ENCODE data around the gene RUSF1.
"Not testable (repeated sequence)": the region's sequence is repeated elsewhere in the genome, so short reads cannot be mapped to it uniquely, and the experiment has no call there.

RUSF1 gene

DNA sequence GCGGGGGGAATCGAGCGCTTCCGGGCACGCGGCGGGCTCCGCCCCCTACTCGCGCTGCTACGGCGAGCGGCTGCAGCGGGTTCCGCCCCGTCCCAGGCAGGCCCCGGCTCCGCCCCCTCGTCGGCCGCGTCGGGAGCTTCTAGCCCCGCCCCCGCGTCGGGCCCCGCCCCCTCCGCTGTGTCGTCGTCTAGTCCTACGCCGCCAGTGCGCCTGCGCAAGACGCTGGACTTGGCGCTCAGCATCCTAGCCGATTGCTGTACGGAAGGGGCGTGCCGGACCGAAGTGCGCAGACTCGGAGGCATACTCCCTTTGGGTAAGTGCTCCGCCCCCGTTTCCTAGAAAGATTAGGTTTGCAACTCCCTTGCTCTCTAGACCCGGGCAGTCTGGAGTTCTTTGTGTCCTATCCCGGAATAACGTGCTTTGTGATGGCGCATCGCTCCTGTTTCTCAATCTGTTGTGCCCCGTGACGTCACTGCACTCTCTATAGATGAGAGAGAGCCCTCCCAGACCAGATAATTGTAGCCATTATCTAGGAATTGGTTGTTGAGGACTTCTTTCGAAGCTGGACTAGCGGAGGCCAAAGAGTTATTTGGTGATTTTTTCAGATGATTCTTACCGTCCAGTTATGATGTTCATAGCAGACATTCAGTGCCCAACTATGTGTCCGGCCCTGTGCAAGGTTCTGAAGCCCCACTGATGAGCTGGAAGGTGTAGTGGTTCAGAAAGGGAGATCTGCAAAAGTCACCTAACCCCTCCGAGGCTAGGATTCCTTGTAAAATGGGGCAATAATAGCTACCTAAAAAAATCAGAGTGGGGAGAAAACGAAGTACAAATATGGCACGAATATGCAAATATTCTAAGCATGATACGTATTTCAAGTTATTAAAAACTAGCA, 48.3 kb downstream of the RUSF1 start:
- H3K27me3 Mint-ChIP-seq, result no peaks in the 10 kb centered on the region
- DNase-seq (ENCODE audit: low spot score in 2 of 2) (peak; percentile 99), ATAC-seq (replicated peaks; ENCODE audit: extremely low read depth, poor library complexity, severe bottlenecking) (peak; percentile 76)
- peaks cover 31% of the 10 kb centered on the region for H3K36me3 Mint-ChIP-seq (ENCODE audit: insufficient read depth)
- H3K4me3 Mint-ChIP-seq, result peak overlapping the region; percentile 88
- no peaks in the 10 kb centered on the region for H3K9me3 Mint-ChIP-seq
- peaks cover 34% of the 10 kb centered on the region for H3K4me1 Mint-ChIP-seq
- H3K27ac Mint-ChIP-seq (ENCODE audit: low read depth), result peak overlapping the region; percentile 94

GRCh38 chr16:31458844-31459686, 49.1 kb downstream of the RUSF1 start, which contains the start of gene ARMC5:
TSS of gene ARMC5 (plus strand) at chr16:31459501. CDS start at chr16:31459525, 24 bp downstream.
- peak; percentile 90 to 94 for DNase-seq (ENCODE audit: low spot score in 2 of 2)
- Mint-ChIP-seq H3K9me3 (no peaks in the 10 kb centered on the region), H3K4me3 (peak within 1 kb of the TSS; percentile 88), H3K36me3 (ENCODE audit: insufficient read depth) (peaks cover 28% of the 10 kb centered on the region), H3K27ac (ENCODE audit: low read depth) (peak within 1 kb of the TSS; percentile 94), H3K4me1 (peaks cover 32% of the 10 kb centered on the region), H3K27me3 (no peaks in the 10 kb centered on the region)
- peak; percentile 72 for ATAC-seq (replicated peaks; ENCODE audit: extremely low read depth, poor library complexity, severe bottlenecking)

- H3K27ac Mint-ChIP-seq (ENCODE audit: low read depth), result peak overlapping the region; percentile 94
- no peaks in the 10 kb centered on the region for H3K27me3 Mint-ChIP-seq
- H3K4me1 Mint-ChIP-seq, result peaks cover 38% of the 10 kb centered on the region
- H3K4me3 Mint-ChIP-seq, result peak overlapping the region; percentile 88
- peak; percentile 45 to 67 for DNase-seq (ENCODE audit: low spot score in 2 of 2)
- H3K9me3 Mint-ChIP-seq, result no peaks in the 10 kb centered on the region
- ATAC-seq (replicated peaks; ENCODE audit: extremely low read depth, poor library complexity, severe bottlenecking), result peak; percentile 21
- peaks cover 22% of the 10 kb centered on the region for H3K36me3 Mint-ChIP-seq (ENCODE audit: insufficient read depth)
Observed at GRCh38 chr16:31458073-31458843, 49.9 kb downstream of the RUSF1 start.

GRCh38 chr16:31456988-31457360, 51.2 kb downstream of the RUSF1 start:
- ATAC-seq (replicated peaks; ENCODE audit: extremely low read depth, poor library complexity, severe bottlenecking), result no peak
- DNase-seq (ENCODE audit: low spot score in 2 of 2), result no peak
- Mint-ChIP-seq H3K9me3 (no peaks in the 10 kb centered on the region), H3K27me3 (no peaks in the 10 kb centered on the region), H3K36me3 (ENCODE audit: insufficient read depth) (peaks cover 18% of the 10 kb centered on the region), H3K4me1 (peaks cover 39% of the 10 kb centered on the region), H3K27ac (ENCODE audit: low read depth) (peak overlapping the region; percentile 94), H3K4me3 (no peak overlapping the region)

GRCh38 chr16:31455601-31456314, 52.4 kb downstream of the RUSF1 start:
- H3K4me1 Mint-ChIP-seq, result peaks cover 43% of the 10 kb centered on the region
- H3K36me3 Mint-ChIP-seq (ENCODE audit: insufficient read depth), result peaks cover 16% of the 10 kb centered on the region
- no peak overlapping the region for H3K27ac Mint-ChIP-seq (ENCODE audit: low read depth)
- no peaks in the 10 kb centered on the region for H3K27me3 Mint-ChIP-seq
- ATAC-seq (replicated peaks; ENCODE audit: extremely low read depth, poor library complexity, severe bottlenecking) (no peak), DNase-seq (ENCODE audit: low spot score in 2 of 2) (no peak)
- H3K9me3 Mint-ChIP-seq, result no peaks in the 10 kb centered on the region
- H3K4me3 Mint-ChIP-seq, result no peak overlapping the region

- Mint-ChIP-seq H3K9me3 (no peaks in the 10 kb centered on the region), H3K27ac (ENCODE audit: low read depth) (peak overlapping the region; percentile 6), H3K27me3 (no peaks in the 10 kb centered on the region), H3K36me3 (ENCODE audit: insufficient read depth) (peaks cover 7% of the 10 kb centered on the region), H3K4me1 (peaks cover 39% of the 10 kb centered on the region), H3K4me3 (no peak overlapping the region)
- DNase-seq (ENCODE audit: low spot score in 2 of 2), result no peak
- no peak for ATAC-seq (replicated peaks; ENCODE audit: extremely low read depth, poor library complexity, severe bottlenecking)
Observed at GRCh38 chr16:31453255-31454204, 54.7 kb downstream of the RUSF1 start.

- Mint-ChIP-seq H3K36me3 (ENCODE audit: insufficient read depth) (no peaks in the 10 kb centered on the region), H3K4me3 (no peak overlapping the region), H3K27me3 (no peaks in the 10 kb centered on the region), H3K4me1 (peaks cover 33% of the 10 kb centered on the region), H3K9me3 (no peaks in the 10 kb centered on the region), H3K27ac (ENCODE audit: low read depth) (no peak overlapping the region)
- DNase-seq (ENCODE audit: low spot score in 2 of 2) (no peak), ATAC-seq (replicated peaks; ENCODE audit: extremely low read depth, poor library complexity, severe bottlenecking) (no peak)
Observed at GRCh38 chr16:31452631-31453106, 55.5 kb downstream of the RUSF1 start.

DNA sequence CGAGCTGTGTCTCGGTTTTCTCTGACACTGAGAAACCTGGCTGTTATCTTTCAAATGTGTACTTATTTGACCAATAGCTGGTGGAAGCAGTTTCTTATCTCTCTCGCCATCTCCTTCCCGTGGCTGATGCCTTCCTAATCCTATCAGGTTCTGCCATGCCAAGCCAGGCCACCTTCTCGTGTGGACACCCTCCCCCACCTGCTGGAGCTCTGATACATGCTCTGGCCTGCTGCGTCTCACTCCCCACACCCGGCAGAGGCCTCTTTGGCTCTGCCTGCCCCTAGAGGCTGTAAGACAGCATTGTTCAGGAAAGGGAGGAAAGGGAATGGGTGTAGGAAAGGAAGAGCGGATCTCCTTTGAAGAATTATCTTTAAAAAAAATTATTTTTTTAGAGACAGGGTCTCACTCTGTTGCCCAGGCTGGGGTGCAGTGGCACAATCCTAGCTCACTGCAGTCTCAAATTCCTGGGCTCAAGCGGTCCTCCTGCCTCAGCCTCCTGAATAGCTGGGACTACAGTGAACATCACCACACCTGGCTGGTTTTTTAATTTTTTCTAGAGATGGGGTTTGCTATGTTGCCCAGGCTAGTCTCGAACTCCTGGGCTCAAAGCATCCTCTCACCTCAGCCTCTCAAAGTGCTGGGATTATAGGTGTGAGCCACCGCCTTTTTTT, 56.4 kb downstream of the RUSF1 start:
- Mint-ChIP-seq H3K4me1 (peaks cover 33% of the 10 kb centered on the region), H3K4me3 (no peak overlapping the region), H3K9me3 (no peaks in the 10 kb centered on the region), H3K27me3 (no peaks in the 10 kb centered on the region), H3K36me3 (ENCODE audit: insufficient read depth) (no peaks in the 10 kb centered on the region), H3K27ac (ENCODE audit: low read depth) (no peak overlapping the region)
- no peak for DNase-seq (ENCODE audit: low spot score in 2 of 2)
- ATAC-seq (replicated peaks; ENCODE audit: extremely low read depth, poor library complexity, severe bottlenecking), result no peak

DNA sequence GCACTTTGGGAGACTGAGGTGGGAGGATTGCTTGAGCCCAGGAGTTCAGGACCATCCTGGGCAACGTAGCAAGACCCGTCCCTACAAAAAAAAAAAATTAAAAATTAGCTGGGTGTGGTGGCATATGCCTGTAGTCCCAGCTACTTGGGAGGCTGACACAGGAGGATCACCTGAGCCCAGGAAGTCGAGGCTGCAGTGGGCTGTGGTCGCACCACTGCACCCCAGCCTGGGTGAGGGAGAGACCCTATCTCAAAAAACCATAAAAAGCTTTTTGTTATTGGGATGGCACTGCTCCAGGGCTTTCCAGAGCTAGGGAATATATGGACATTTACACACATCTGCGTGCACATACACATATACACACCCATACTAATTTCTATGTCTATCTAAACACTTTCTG, 57.0 kb downstream of the RUSF1 start:
- Mint-ChIP-seq H3K27me3 (no peaks in the 10 kb centered on the region), H3K27ac (ENCODE audit: low read depth) (peak overlapping the region; percentile 17), H3K4me1 (peaks cover 33% of the 10 kb centered on the region), H3K9me3 (no peaks in the 10 kb centered on the region), H3K4me3 (no peak overlapping the region), H3K36me3 (ENCODE audit: insufficient read depth) (no peaks in the 10 kb centered on the region)
- no peak for DNase-seq (ENCODE audit: low spot score in 2 of 2)
- no peak for ATAC-seq (replicated peaks; ENCODE audit: extremely low read depth, poor library complexity, severe bottlenecking)

DNA sequence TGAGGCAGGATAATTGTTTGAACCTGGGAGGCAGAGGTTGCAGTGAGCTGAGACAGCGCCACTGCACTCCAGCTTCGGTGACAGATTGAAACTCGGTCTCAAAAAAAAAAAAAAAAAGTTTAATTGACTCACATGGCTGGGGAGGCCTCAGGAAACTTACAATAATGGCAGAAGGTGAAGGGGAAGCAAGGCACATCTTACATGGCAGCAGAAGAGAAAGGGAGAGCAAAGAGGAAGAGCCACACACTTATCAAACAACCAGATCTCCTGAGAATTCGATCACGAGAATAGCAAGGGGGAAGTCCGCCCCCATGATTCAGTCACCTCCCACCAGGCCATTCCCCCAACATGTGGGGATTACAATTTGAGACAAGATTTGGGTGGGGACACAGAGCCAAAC, 62.3 kb downstream of the RUSF1 start:
- ATAC-seq (replicated peaks; ENCODE audit: extremely low read depth, poor library complexity, severe bottlenecking); H3K27me3 Mint-ChIP-seq; H3K4me3 Mint-ChIP-seq; H3K36me3 Mint-ChIP-seq (ENCODE audit: insufficient read depth); H3K9me3 Mint-ChIP-seq; H3K27ac Mint-ChIP-seq (ENCODE audit: low read depth); DNase-seq (ENCODE audit: low spot score in 2 of 2): not testable (repeated sequence)
- H3K4me1 Mint-ChIP-seq, result peaks cover 16% of the 10 kb centered on the region

Measured in central memory CD8-positive, alpha-beta T cell (primary cell).